Uterus (tissue), 4 donors: ENCODE measurements around the gene ZNF346. TPM values are rescaled to one million over a fixed set of nuclear protein-coding genes. Genes with fewer than 3 reads are reported as not detected.
A peak's percentile ranks its signal among the peaks of the same experiment; 100 is the strongest.

Source experiments
- DNase-seq, 2 donors: peaks; one replicate each; pipeline ENCODE4 v3.0.0-alpha.2; 2019 to 2020
- H3K27ac ChIP-seq, 2 donors: fragments of 200-600 bp; sonication (generic); 1 replicate in 1 of 2; 2 replicates in 1 of 2; pipeline ENCODE4 v1.5.1; 2016 to 2018
- H3K27me3 ChIP-seq, 2 donors: fragments of 200-600 bp; sonication (generic); one replicate each; pipeline ENCODE4 v1.5.1; 2018 to 2019; ENCODE audit warnings: control low read depth in 1 of 2
- H3K36me3 ChIP-seq, 2 donors: fragments of 200-600 bp; sonication (generic); one replicate each; pipeline ENCODE4 v1.5.1; 2019; ENCODE audit warnings: control low read depth in 1 of 2
- H3K4me1 ChIP-seq, 2 donors: fragments of 200-600 bp; sonication (generic); one replicate each; pipeline ENCODE4 v1.5.1; 2018 to 2019; ENCODE audit warnings: control low read depth in 1 of 2
- H3K4me3 ChIP-seq, 2 donors: fragments of 200-600 bp; sonication (generic); 1 replicate in 1 of 2; 2 replicates in 1 of 2; pipeline ENCODE4 v1.5.1; 2018 to 2019; ENCODE audit warnings: mild to moderate bottlenecking in 1 of 2
- H3K9me3 ChIP-seq, 2 donors: fragments of 200-600 bp; sonication (generic); one replicate each; pipeline ENCODE4 v1.5.1; 2019; ENCODE audit warnings: control low read depth in 1 of 2
- POLR2A ChIP-seq, 2 donors: fragments of 450-650 bp; IDR thresholded peaks; one replicate each; pipeline ENCODE4 v1.6.1; 2016; ENCODE audit warnings: antibody characterized with exemption in 2 of 2, mild to moderate bottlenecking in 1 of 2, moderate library complexity in 1 of 2
- intact Hi-C: fragments of 100-400 bp; cut with DNase I; formaldehyde crosslinking; loops from one replicate; pipeline ENCODE4 v1.15.1; 2023; ENCODE audit warnings: low total_unique reads
- total RNA-seq, 4 donors: library from RNA; depleted of rRNA in 3 of 4; stranded (reverse); fragments of >200 nt in 3 of 4; gene quantifications; one replicate each; pipeline versions ENCODE4 v1.1.0 to v1.2.4, GENCODE V29; 2014 to 2023
- TF ChIP-seq, protein P1 (sequence below), 4 experiments: fragments of 200-600 bp in 2 of 4; fragments of 450-650 bp in 2 of 4; sonication (generic) in 2 of 4; IDR thresholded peaks; one replicate each; pipeline ENCODE4 v1.5.1; 2016 to 2019; ENCODE audit warnings: antibody characterized with exemption in 4 of 4, mild to moderate bottlenecking in 2 of 4, moderate library complexity in 1 of 4
- donor health status: DM: yes; HTN: yes; CAD: no.

Gene ZNF346
- total RNA-seq, 4 donors from 2014 or later, result 10.5 to 38.5 (median 29.2) TPM

DNA sequence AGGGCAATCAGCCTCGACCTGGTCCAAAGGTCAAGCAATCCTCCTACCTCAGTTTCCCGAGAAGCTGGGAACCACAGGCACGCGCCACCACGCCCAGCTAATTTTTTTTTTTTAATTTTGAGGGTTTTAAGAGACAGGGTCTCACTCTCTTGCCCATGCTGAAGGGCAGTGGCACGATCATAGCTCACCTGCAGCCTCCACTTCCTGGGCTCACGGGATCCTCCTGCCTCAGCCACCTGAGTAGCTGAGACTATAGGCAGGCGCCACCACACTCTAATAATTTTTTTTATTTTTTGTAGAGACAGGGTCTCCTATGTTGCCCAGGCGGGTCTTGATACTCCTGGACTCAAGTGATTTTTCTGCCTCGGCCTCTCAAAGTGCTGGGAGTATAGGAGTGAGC is 17.5 kb upstream of the ZNF346 start:
- no peak overlapping the region for H3K27ac ChIP-seq

DNA sequence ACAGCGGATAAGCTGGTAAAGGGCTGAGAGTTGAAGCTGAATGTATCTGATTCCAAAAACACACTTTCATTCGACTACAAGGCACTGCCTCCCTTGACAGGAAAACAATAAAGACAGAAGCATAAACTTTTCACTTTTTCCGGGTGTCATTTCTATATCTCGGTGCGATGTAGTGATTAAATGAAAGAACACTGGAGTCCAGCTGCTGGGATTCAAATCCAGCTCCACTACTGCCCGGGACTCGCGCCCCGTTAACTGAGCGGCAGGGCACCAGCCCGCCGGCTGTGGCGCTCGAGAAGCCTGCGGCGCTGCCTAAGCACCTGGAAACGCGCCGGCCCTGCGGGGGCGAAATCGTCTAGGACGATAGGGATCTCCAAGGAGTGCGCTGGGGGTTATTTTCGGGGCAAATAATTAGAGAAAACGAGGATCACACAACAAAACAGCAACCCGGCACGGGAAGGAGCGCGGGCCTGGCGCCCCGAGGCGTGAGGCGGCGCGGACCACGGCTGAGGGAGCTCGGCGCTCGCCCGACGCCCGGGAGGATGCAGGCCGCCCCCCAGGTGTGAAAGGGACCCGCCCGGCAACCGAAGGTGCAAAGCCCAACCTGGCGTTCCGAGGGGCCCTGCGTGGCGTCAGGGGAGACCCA is 16.8 kb upstream of the ZNF346 start:
- Histone ChIP-seq H3K27me3 (no peaks in the 10 kb centered on the region), H3K27ac (peak overlapping the region; percentile 91 to 95), H3K4me1 (peaks cover 0 to 5% of the 10 kb centered on the region in 2 donors), H3K36me3 (no peaks in the 10 kb centered on the region), H3K9me3 (no peaks in the 10 kb centered on the region), H3K4me3 (peak overlapping the region; percentile 64 to 93)
- intact Hi-C loops, result no loop called here
- peak; percentile 57 to 76 for DNase-seq
- no peak for TF ChIP-seq POLR2A (IDR thresholded peaks at IDR 0.05)
- TF ChIP-seq, protein P1, sequence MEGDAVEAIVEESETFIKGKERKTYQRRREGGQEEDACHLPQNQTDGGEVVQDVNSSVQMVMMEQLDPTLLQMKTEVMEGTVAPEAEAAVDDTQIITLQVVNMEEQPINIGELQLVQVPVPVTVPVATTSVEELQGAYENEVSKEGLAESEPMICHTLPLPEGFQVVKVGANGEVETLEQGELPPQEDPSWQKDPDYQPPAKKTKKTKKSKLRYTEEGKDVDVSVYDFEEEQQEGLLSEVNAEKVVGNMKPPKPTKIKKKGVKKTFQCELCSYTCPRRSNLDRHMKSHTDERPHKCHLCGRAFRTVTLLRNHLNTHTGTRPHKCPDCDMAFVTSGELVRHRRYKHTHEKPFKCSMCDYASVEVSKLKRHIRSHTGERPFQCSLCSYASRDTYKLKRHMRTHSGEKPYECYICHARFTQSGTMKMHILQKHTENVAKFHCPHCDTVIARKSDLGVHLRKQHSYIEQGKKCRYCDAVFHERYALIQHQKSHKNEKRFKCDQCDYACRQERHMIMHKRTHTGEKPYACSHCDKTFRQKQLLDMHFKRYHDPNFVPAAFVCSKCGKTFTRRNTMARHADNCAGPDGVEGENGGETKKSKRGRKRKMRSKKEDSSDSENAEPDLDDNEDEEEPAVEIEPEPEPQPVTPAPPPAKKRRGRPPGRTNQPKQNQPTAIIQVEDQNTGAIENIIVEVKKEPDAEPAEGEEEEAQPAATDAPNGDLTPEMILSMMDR (IDR thresholded peaks at IDR 0.05), result peak; percentile 38 to 73 (median 48)

More for the DNA sequence above, 17.5 kb upstream of the ZNF346 start:
- Histone ChIP-seq H3K4me1 (peaks cover 0 to 5% of the 10 kb centered on the region in 2 donors), H3K27me3 (no peaks in the 10 kb centered on the region), H3K36me3 (no peaks in the 10 kb centered on the region), H3K4me3 (peak overlapping the region in 1 of 2 donors; percentile 64), H3K9me3 (no peaks in the 10 kb centered on the region)
- DNase-seq, result no peak
- intact Hi-C loops, result no loop called here
- TF ChIP-seq, protein P1 (IDR thresholded peaks at IDR 0.05), result no peak
- no peak for TF ChIP-seq POLR2A (IDR thresholded peaks at IDR 0.05)

DNA sequence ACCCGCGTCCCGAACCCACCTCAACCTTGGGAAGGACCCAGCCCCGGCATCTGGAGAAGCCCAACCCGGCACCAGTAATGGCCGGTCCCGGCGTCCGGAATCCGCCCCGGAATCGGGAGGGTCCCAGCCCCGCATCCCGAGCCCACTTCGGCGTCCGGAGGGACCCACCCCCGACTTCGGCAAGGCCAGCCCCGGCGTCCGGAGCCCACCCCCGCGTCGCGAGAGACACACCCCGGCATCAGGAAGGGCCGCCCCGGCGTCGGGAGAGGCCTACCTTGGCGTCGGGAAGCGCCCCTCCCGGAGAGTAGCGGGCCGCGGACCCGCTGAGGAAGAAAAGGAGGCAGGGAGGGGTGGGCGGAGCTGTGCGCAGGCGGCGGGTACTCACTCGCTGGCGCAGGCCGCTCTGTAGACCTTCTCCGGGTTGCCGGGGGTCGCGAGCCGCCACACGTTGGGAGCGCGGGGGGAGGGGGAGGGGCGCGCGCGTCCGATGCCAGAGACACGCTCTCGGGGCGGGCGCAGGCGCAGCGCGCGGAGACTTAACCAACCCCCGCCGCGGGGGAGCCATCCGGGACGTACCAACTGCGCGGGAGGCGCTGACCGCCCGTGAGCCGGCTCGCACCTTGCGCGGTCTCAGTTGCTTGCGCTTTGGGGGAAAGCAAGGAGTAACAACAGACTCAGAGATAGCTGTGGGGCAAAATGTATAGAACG is 16.1 kb upstream of the ZNF346 start, which contains the start of gene UIMC1:
Gene UIMC1 (minus strand): TSS at position 515 of the 708 bp plus-strand sequence. CDS start 24,164 bp downstream, outside the sequence.
- peak; percentile 8 to 63 for TF ChIP-seq POLR2A (IDR thresholded peaks at IDR 0.05)
- TF ChIP-seq, protein P1 (IDR thresholded peaks at IDR 0.05), result peak in 2 of 4 experiments; percentile 12 to 17
- peak within 1 kb of the TSS; percentile 64 to 93 for H3K4me3 ChIP-seq
- intact Hi-C loops, result no loop called here

DNA sequence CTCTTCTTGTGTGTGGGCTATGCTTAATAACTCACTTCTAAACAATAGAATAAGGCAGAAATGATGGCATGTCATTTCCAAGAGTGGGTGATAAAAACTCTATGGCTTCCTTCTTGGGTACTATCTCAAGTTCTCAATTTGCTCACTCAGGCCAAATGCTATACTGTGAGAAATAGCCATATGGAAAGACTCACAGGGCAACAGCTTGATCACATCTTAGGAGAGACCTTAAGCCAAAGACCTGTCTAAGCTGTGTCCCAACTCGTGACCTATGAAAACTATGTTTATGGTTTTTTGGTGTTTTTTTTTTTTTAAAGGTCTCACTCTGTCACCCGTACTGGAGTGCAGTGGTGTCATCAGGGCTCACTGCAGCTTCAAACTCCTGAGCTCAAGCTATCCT is 13.8 kb upstream of the ZNF346 start:
- Histone ChIP-seq H3K27ac (no peak overlapping the region), H3K4me1 (peaks cover 0 to 4% of the 10 kb centered on the region in 2 donors), H3K4me3 (no peak overlapping the region), H3K9me3 (no peaks in the 10 kb centered on the region), H3K27me3 (no peaks in the 10 kb centered on the region), H3K36me3 (no peaks in the 10 kb centered on the region)
- intact Hi-C loops, result no loop called here
- DNase-seq, result no peak
- TF ChIP-seq, protein P1 (IDR thresholded peaks at IDR 0.05), result no peak
- TF ChIP-seq POLR2A (IDR thresholded peaks at IDR 0.05), result no peak

More for the DNA sequence above, 16.1 kb upstream of the ZNF346 start, which contains the start of gene UIMC1:
- H3K9me3 ChIP-seq, result no peaks in the 10 kb centered on the region
- no peaks in the 10 kb centered on the region for H3K27me3 ChIP-seq
- DNase-seq, result peak; percentile 88 to 90
- peak within 1 kb of the TSS; percentile 91 to 95 for H3K27ac ChIP-seq
- H3K4me1 ChIP-seq, result peaks cover 0 to 5% of the 10 kb centered on the region in 2 donors
- H3K36me3 ChIP-seq, result no peaks in the 10 kb centered on the region

DNA sequence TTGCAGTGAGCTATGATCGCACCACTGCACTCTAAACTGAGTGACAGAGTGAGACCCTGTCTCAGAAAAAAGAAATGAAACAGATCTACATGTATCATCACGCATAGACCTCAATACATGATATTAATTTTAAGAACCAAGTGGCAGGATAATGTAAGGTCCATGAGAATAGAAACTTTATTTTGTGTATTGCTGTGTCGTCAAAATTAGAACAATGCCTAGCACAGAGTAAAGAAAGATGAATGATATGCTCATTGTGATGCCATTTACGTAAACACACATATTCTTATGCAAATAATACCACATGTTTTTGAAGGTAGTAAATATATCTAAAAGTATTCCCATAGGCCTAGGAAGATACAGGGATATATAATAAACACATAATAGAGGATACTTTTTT is 12.3 kb upstream of the ZNF346 start:
- Histone ChIP-seq H3K27me3 (no peaks in the 10 kb centered on the region), H3K4me1 (no peaks in the 10 kb centered on the region), H3K9me3 (no peaks in the 10 kb centered on the region), H3K4me3 (no peak overlapping the region), H3K27ac (no peak overlapping the region), H3K36me3 (no peaks in the 10 kb centered on the region)
- TF ChIP-seq, protein P1 (IDR thresholded peaks at IDR 0.05), result no peak
- no peak for TF ChIP-seq POLR2A (IDR thresholded peaks at IDR 0.05)
- intact Hi-C loops, result no loop called here
- no peak for DNase-seq
